Bronchial epithelial cell (primary cell): ENCODE measurements around the gene BRAT1. TPM values are rescaled to one million over a fixed set of nuclear protein-coding genes. Genes with fewer than 3 reads are reported as not detected.

ENCODE experiments used
- DNase-seq: peaks from one replicate; pipeline ENCODE4 v3.0.0-alpha.2; 2010; ENCODE audit warnings: low read depth
- FAIRE-seq: peaks from 2 replicates; lab custom pipeline; 2011; peaks lifted over from hg19 to GRCh38; lab: Jason Lieb, UNC
- H3K27me3 ChIP-seq: 2 replicates; pipeline ENCODE4 v1.5.1; 2011; ENCODE audit warnings: low read length; ENCODE audit not compliant: control insufficient read depth, insufficient read depth
- H3K36me3 ChIP-seq: 2 replicates; pipeline ENCODE4 v1.5.1; 2011; ENCODE audit warnings: low read length; ENCODE audit not compliant: control insufficient read depth, insufficient read depth
- H3K4me3 ChIP-seq: 2 replicates; pipeline ENCODE4 v1.5.1; 2011; ENCODE audit warnings: mild to moderate bottlenecking, low read depth, low read length, control low read depth
- total RNA-seq: library from RNA; depleted of rRNA; stranded (reverse); fragments of >200 nt; gene quantifications from 2 replicates; pipeline ENCODE4 v1.2.1, GENCODE V29; 2014
- TF ChIP-seq, protein P1 (sequence below): IDR thresholded peaks from 2 replicates; pipeline ENCODE4 v1.5.1; 2011; ENCODE audit warnings: mild to moderate bottlenecking, moderate library complexity, low read length, control low read depth, inconsistent platforms; ENCODE audit not compliant: insufficient read depth, severe bottlenecking

The BRAT1 gene
- total RNA-seq, 1 donor from 2014 or later: 12.1 TPM

DNA sequence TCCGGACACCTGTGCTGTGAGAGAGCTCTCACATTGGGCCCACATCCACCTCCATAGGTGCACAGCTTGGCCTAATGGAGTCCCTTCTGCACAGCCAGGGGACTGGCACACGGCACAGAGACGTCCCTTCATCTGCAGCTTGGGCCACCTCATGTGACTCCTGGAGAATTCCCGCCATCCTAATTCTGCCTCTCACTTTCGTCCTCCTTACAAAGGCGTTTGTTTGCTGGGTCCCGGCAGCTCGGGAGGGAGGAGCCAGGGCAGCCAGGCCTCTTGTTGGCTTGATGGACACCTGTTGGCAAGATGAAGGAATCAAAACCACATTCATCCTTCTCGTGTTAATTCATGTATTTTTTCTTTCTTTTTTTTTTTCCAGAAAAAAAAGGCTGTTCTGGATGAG, 45.7 kb upstream of the BRAT1 start:
- Histone ChIP-seq H3K36me3 (peaks cover 10% of the 10 kb centered on the region), H3K4me3 (no peak overlapping the region), H3K27me3 (no peaks in the 10 kb centered on the region)
- TF ChIP-seq, protein P1, sequence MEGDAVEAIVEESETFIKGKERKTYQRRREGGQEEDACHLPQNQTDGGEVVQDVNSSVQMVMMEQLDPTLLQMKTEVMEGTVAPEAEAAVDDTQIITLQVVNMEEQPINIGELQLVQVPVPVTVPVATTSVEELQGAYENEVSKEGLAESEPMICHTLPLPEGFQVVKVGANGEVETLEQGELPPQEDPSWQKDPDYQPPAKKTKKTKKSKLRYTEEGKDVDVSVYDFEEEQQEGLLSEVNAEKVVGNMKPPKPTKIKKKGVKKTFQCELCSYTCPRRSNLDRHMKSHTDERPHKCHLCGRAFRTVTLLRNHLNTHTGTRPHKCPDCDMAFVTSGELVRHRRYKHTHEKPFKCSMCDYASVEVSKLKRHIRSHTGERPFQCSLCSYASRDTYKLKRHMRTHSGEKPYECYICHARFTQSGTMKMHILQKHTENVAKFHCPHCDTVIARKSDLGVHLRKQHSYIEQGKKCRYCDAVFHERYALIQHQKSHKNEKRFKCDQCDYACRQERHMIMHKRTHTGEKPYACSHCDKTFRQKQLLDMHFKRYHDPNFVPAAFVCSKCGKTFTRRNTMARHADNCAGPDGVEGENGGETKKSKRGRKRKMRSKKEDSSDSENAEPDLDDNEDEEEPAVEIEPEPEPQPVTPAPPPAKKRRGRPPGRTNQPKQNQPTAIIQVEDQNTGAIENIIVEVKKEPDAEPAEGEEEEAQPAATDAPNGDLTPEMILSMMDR: no peak
- no peak for DNase-seq
- no peak for FAIRE-seq

DNA sequence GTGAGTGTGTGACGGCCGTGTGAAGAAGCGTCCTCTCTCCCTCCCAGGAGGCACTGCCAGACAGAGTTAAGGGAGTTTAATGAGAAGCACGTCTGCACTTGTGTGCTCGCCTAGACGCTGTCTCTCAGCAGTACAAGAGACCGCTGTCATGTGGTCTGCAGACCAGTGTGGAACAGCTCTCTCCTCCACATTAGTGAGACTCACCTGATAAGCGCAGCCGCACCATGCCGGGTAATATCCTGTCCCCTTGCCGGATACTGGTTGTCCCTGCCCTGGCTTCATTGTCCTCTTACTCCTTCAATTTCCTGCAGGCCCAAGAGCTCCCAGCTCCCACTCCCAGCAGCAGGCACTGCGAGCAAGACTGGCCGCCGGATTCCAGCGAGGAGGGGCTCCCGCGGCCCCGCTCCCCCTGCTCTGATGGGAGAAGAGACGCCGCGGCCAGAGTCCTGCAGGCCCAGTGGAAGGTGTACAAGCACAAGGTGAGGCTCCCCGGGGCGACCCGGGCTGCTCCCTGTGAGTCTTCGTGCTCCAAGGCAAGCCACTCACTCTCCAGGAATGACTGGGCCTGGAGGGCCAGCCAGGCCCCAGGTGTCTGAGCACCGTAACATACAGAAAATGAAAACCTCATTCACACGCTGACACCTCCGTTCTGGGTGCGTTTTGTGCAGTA, 43.0 kb upstream of the BRAT1 start:
- Histone ChIP-seq H3K27me3 (no peaks in the 10 kb centered on the region), H3K36me3 (peaks cover 10% of the 10 kb centered on the region), H3K4me3 (no peak overlapping the region)
- DNase-seq: no peak
- peak; percentile 36 for FAIRE-seq
- TF ChIP-seq, protein P1: no peak

DNA sequence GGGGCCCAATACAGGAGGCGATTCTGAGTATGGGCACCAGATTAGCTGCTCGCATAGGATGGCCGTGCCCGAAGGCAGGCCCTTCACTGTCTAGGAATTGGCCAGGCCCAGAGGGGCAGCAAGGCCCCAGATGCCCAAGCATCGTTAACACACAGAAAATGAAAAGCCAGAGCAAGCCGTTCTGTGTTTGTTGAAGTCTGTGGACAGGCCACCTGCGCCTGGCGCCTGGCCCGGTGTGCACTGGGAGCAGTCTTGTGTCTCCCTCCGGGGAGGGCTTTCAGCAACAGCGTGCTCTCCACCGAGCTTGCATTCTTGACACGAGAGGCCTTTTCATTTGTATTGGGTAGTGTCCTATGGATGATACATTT, 41.9 kb upstream of the BRAT1 start:
- TF ChIP-seq, protein P1: no peak
- Histone ChIP-seq H3K36me3 (peaks cover 16% of the 10 kb centered on the region), H3K4me3 (no peak overlapping the region), H3K27me3 (no peaks in the 10 kb centered on the region)
- no peak for DNase-seq
- FAIRE-seq: no peak

DNA sequence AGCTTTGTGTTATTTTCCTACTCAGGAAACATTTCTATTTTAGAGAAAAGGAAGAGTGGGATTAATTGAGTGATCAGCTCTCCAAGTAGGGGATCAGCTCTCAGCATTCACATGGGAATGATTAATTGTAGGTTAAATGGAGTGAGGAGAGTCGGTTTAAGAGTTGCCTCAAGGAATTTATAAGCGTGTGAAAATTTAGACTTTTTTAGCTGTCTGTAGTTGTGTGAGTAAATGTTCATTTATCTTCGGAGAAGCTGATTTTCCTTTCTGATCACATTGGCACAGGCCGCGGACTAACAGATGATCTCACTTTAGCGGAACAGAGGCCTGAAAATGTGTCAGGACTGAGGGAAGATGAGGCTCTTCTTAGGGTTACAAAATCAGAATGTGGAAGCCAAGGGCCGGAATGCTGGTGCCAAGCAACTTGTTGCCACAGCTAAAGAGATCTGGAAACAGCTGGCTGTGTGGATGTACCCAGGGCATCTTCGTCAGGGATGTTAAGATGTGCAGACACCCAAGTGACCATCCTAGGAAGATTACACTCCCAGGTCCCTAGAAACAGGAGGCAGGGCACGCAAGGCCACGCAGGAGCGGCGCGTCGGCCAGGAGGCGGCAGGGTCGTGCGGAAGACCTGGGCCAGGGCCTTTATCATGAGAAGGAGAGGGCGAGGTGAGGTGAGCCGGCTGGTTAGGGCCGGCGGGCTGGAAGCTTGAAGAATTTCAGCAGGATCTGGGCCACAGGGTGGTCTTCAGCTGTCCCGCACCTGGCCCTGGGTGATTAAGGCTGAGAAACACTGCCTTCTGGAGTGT, 41.3 kb upstream of the BRAT1 start:
- peaks cover 16% of the 10 kb centered on the region for H3K36me3 ChIP-seq
- H3K27me3 ChIP-seq: no peaks in the 10 kb centered on the region
- FAIRE-seq (no peak), DNase-seq (no peak)
- H3K4me3 ChIP-seq: no peak overlapping the region
- TF ChIP-seq, protein P1: no peak

DNA sequence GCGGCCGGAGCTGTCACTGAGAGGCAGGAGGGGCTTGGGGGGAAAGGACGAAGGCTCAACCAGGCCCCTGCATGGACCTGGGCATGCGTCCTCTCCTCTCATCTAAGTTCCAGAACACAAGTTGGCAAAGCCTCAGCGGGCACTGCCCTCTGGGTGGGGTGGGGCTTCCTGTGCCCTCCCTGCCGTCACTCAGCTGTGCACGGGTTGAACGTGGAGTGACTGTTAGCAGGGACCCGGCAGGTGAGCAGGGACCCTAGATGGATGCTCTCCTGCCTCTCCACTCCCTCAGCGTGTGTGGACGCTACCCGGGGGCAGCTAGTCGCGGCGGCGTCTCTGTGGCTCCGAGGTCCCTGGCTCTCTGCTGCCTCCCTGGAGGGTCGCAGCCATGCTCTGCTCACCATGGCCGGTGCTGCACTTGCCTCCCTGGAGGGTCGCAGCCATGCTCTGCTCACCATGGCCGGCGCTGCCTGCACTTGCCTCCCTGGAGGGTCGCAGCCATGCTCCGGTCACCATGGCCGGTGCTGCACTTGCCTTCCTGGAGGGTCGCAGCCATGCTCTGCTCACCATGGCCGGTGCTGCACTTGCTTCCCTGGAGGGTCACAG, 40.0 kb upstream of the BRAT1 start:
- no peaks in the 10 kb centered on the region for H3K27me3 ChIP-seq
- no peak for DNase-seq
- TF ChIP-seq, protein P1: no peak
- peak; percentile 28 for FAIRE-seq
- H3K36me3 ChIP-seq: peaks cover 14% of the 10 kb centered on the region
- H3K4me3 ChIP-seq: no peak overlapping the region
